Stimulated activated CD4-positive, alpha-beta T cell treated with anti-CD3 and anti-CD28 coated beads, TNF-alpha, amount 100 ng/mL, for 1 hour (primary cell): ENCODE measurements around the gene PAX4.
"Not testable (repeated sequence)": the region's sequence is repeated elsewhere in the genome, so short reads cannot be mapped to it uniquely, and the experiment has no call there.

ENCODE experiments used
- DNase-seq, 3 donors: peaks; one replicate each; pipeline ENCODE4 v3.0.0-alpha.2; 2020; ENCODE audit warnings: low read depth in 3 of 3, low spot score in 1 of 3

The PAX4 gene

DNA sequence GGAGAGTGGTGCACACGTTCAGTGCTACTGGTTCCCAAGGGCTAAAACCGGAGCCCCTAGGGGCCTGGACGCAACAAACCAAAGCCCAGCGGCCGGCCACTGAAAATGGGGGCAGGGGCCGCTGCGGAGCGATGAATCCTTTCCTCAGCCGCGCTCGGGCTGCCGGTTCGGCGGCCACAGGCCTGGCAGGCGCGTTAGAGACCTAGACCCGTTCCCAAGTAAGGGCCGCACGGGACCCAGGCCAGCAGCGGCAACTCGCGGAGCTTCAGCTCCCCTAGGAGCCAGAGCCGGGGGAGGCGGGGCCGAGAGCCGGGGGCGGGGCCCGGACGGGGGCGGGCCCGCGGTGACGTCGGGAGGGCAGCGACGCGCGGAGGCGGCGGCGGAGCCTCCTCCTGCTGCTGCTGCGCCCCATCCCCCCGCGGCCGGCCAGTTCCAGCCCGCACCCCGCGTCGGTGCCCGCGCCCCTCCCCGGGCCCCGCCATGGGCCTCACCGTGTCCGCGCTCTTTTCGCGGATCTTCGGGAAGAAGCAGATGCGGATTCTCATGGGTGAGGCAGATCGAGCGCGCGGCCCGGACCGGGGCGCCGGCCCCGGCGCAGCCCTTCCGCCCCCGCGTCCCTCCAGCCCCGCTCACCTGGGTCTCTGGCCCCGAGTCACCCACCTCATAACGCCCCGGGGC, 29.8 kb downstream of the PAX4 start, which contains the start of gene ARF5:
ARF5 (plus strand) TSS at position 393 of the 678 bp plus-strand sequence; CDS start at position 481, 88 bp downstream.
- DNase-seq, result peak; percentile 59 to 91 (median 79)

DNA sequence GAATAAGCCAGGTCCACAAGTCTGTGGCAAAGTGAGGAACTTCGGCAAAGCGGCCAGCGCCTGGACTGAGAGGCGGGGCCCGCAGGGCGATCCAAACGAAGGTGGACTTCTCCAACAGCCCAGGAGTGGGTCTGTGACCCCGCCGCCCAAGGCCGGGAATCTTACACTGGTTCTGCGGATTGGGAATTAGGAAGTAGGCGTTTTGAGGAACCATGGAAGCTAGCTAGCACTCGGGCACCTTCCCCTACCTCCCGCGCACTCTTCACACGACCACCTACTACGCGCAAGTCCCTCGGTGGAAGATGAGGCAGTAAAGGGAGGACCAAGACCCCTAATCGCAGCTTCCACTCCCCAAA, 30.3 kb downstream of the PAX4 start:
- DNase-seq, result no peak

- DNase-seq, result no peak
Measured at GRCh38 chr7:127586346-127586745, 31.6 kb downstream of the PAX4 start.

GRCh38 chr7:127585044-127585953, 32.6 kb downstream of the PAX4 start, which contains the start of gene GCC1:
Gene GCC1, minus strand, starts transcription at chr7:127585596. Its CDS starts 414 bp downstream, at chr7:127585182.
- DNase-seq, result peak; percentile 74 to 95 (median 89)

- DNase-seq, result no peak
Measured at GRCh38 chr7:127584648-127585043, 33.3 kb downstream of the PAX4 start.

DNA sequence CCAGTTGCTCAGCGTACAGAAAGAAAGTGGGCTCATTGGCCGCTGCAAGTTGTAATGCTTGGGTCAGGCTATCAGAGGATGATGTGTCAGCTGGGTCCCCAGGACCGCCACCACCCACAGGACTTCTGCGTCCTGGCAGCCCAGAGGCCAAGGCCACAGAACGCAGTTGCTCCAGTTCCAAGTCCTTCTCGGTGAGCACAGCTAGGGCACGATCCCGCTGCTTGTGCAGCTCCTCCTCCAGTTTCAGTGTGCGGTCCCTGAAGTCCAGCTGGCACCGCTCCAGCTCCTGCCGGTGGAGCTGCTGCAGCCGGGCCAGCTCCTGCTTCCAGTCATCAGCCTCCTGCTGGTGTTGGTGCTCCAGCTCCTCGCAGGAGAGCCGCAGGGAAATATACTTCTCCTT, 35.6 kb downstream of the PAX4 start:
- no peak for DNase-seq

DNA sequence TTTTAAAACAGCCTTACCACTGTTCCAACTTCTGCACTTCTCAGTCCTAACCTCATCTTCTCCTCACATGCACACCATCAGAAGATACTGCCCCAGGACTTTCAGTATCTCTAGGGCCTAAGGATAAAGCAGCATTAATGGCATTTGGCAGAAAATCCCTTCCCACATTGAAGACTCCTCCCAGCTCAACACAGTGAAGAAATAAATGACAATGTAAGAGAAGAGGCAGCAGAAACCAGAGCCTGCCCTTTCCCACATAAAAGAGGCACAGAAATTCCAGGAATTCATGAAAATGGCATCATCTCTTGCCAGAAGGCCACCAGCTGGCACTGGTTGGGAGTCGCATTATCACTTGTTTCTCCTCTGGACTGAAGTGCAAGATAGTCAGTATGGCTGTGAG, 36.2 kb downstream of the PAX4 start:
- DNase-seq, result no peak

DNA sequence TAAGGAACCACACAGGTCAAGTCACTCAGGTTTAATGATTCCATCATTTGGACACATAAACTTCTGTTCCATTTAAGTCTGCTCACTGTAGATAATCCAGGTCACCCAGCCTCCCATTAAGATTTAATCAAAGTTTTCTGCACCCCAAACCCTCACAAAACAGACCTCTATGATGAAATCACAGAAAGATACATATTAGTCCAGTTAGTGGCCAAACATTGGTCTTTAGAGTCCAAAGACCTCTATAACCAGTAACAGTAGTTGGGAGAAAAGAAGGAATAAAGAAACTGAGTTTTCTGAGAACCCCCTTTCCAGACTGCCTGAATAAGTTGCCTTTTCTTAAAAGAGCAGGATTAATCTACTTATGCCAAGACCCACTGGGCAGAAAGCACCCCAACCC, 37.3 kb downstream of the PAX4 start:
- DNase-seq, result no peak

GRCh38 chr7:127578711-127579275, 39.1 kb downstream of the PAX4 start:
- DNase-seq, result no peak

DNA sequence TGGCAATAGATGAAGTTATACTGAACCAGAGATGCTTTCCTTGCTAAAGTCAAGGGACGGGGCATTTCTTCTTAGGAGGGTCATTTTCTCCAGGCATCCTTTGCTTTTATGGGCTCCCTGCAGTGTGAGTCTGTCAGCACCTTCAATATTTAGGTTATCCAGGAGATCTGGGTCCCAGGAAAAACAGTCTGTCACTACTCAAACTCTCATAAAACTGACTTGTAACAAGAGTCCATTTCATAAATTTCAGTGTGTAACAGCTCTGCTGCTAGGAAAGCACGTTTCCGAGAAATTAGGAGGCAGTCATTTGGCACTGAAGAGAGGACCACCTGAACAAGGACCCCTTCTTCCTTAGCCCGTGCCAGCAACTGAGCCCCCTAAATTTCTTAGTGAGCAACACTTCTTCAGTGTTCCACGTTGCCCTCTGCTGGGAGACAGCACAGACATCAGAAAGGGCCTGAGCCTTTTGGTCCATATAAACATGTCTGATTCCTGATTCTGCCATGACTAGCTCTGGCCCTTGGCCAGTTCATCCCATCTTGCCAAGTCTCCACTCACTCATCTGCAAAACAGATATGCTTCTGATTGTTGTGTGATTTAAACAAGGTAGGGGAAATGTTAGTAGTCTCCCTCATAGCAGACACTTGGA, 39.8 kb downstream of the PAX4 start:
- DNase-seq, result no peak

DNA sequence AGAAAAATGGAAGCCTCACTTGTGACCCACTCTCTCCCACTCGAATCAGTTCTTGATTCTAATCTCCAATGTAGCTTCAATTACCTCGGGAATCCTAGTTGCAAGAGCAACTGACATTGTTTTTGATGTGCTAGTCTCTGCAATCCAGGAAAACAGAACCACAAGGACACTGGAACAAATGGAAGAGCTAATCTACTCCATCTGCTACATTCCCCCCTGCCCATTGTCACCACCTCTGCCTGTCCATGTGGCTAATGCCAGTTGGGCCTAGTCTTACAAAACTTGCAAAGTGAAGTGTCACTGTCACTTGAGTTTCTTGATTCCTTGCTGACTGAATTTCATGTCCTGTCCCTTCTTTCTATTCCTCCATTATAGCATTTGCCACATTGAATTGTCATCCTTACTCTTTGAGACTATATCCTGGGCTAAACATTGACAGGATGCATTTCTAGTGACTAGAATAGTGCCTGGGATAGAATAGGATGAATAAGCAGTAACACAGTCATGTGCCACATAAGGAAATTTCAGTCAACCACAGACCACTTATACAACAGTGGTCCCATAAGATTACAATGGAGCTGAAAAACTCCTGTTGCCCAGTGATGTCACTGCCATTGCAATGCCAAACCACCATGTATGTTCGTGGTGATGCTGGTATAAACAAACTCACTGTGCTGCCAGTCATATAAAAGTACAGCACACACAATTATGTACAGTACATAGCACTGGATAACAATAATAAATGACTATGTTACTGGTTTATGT, 46.0 kb downstream of the PAX4 start:
- no peak for DNase-seq

GRCh38 chr7:127568034-127568433, 49.9 kb downstream of the PAX4 start:
- not testable (repeated sequence) for DNase-seq

- no peak for DNase-seq
Measured at GRCh38 chr7:127566242-127566641, 51.7 kb downstream of the PAX4 start.
